Adrenal gland (tissue), 12 donors: Measurements from ENCODE around the gene KRT79. TPM values are rescaled to one million over a fixed set of nuclear protein-coding genes. Genes with fewer than 3 reads are reported as not detected.

ENCODE experiments used
- DNase-seq, 7 donors: peaks; one replicate each; pipeline ENCODE4 v3.0.0-alpha.2; 2019 to 2020
- H3K27ac ChIP-seq, 5 donors: fragments of 200-600 bp; sonication (generic) in 4 of 5; 1 replicate in 3 of 5; 2 replicates in 2 of 5; pipeline versions ENCODE4 v1.5.1 to v1.8.0; 2016 to 2020; ENCODE audit warnings: mild to moderate bottlenecking in 1 of 5
- H3K27me3 ChIP-seq: fragments of 200-600 bp; 2 replicates; pipeline ENCODE4 v1.8.0; 2021
- H3K36me3 ChIP-seq, 2 donors: fragments of 200-600 bp; replicated peaks in 1 of 2; 1 replicate in 1 of 2; 2 replicates in 1 of 2; pipeline versions ENCODE4 v1.5.1 to v1.8.0; 2018 to 2022
- H3K4me1 ChIP-seq, 2 donors: fragments of 200-600 bp; replicated peaks in 1 of 2; 1 replicate in 1 of 2; 2 replicates in 1 of 2; pipeline versions ENCODE4 v1.5.1 to v1.8.0; 2018 to 2021
- H3K4me3 ChIP-seq, 4 donors: fragments of 200-600 bp; sonication (generic) in 3 of 4; one replicate each; pipeline ENCODE4 v1.5.1; 2016 to 2018
- H3K9me3 ChIP-seq, 3 donors: fragments of 200-600 bp; sonication (generic) in 1 of 3; replicated peaks in 1 of 3; 1 replicate in 2 of 3; 2 replicates in 1 of 3; pipeline versions ENCODE4 v1.5.1 to v1.8.0; 2016 to 2021
- POLR2A ChIP-seq, 2 donors: fragments of 450-650 bp; IDR thresholded peaks; one replicate each; pipeline ENCODE4 v1.6.1; 2017; ENCODE audit warnings: antibody characterized with exemption in 2 of 2, mild to moderate bottlenecking in 2 of 2, moderate library complexity in 1 of 2
- WGBS, 4 donors: extraction: QIAGEN DNeasy Blood & Tissue Kit in 2 of 4; methylation state at CpG; one replicate each; pipeline versions ENCODE4 v1.1.5 to v1.1.7; 2013 to 2017; 5-methylcytosine and 5-hydroxymethylcytosine counted together
- intact Hi-C, 2 donors: fragments of 100-400 bp; cut with DNase I; formaldehyde crosslinking; loops; one replicate each; pipeline versions ENCODE4 v1.14.1 to v1.15.0; 2022 to 2023
- polyA plus RNA-seq, 3 donors: library from polyadenylated mRNA; stranded (reverse); fragments of 200-250 nt in 2 of 3; fragments of 350-450 nt in 1 of 3; fragmentation: Illumina TruSeq in 1 of 3; extraction: RNeasy Lipid Tissue Mini Kit (QIAGEN cat#74804) in 1 of 3; gene quantifications; one replicate each; pipeline ENCODE4 v1.2.3, GENCODE V29; 2013 to 2014
- total RNA-seq, 9 donors: library from RNA; depleted of rRNA in 4 of 9; stranded (reverse); fragments of >200 nt in 4 of 9; fragments of 120-200 nt in 1 of 9; fragmentation: NEBNext Ultra II Directional in 1 of 9; extraction: Animal tissue kit (Norgen Biotek cat#: 25700) in 1 of 9; gene quantifications; one replicate each; pipeline versions ENCODE4 v1.1.0 to v1.2.4, GENCODE V29; 2013 to 2023
- TF ChIP-seq, protein P1 (sequence below), 6 experiments: fragments of 450-650 bp in 4 of 6; fragments of 200-600 bp in 2 of 6; sonication (generic) in 1 of 6; IDR thresholded peaks; 1 replicate in 5 of 6; 2 replicates in 1 of 6; pipeline versions ENCODE4 v1.5.1 to v1.8.0; 2016 to 2021; ENCODE audit warnings: antibody characterized with exemption in 6 of 6, mild to moderate bottlenecking in 2 of 6, moderate library complexity in 1 of 6
- donor health status: healthy with polysubstance abuse.
- donor health status: Bipolar disorder and iron deficiency.
- donor health status: DM: yes; HTN: yes; CAD: no.
- donor health status: DM: no; HTN: no; CAD: no.
- donor health status: DM: no; HTN: no; CAD: no.
- donor health status: DM: yes; HTN: yes; CAD: no.

Gene KRT79
- total and polyA plus RNA-seq, 12 donors: 0.24 TPM; not detected in 11

- WGBS, 4 donors: 73 to 79% (median 75%) methylated on average over 4 to 8 of the region's 8 CpGs
- no peaks in the 10 kb centered on the region for H3K4me1 ChIP-seq
- TF ChIP-seq POLR2A (IDR thresholded peaks at IDR 0.05): no peak
- TF ChIP-seq, protein P1, sequence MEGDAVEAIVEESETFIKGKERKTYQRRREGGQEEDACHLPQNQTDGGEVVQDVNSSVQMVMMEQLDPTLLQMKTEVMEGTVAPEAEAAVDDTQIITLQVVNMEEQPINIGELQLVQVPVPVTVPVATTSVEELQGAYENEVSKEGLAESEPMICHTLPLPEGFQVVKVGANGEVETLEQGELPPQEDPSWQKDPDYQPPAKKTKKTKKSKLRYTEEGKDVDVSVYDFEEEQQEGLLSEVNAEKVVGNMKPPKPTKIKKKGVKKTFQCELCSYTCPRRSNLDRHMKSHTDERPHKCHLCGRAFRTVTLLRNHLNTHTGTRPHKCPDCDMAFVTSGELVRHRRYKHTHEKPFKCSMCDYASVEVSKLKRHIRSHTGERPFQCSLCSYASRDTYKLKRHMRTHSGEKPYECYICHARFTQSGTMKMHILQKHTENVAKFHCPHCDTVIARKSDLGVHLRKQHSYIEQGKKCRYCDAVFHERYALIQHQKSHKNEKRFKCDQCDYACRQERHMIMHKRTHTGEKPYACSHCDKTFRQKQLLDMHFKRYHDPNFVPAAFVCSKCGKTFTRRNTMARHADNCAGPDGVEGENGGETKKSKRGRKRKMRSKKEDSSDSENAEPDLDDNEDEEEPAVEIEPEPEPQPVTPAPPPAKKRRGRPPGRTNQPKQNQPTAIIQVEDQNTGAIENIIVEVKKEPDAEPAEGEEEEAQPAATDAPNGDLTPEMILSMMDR (IDR thresholded peaks at IDR 0.05): no peak
- intact Hi-C loops: no loop called here
- no peaks in the 10 kb centered on the region for H3K9me3 ChIP-seq
- H3K36me3 ChIP-seq: no peaks in the 10 kb centered on the region
- no peak overlapping the region for H3K27ac ChIP-seq
- H3K4me3 ChIP-seq: no peak overlapping the region
- peaks cover 6% of the 10 kb centered on the region for H3K27me3 ChIP-seq
- DNase-seq: no peak
Measured at GRCh38 chr12:52829986-52830770, 3.9 kb downstream of the KRT79 start.

- H3K9me3 ChIP-seq: no peaks in the 10 kb centered on the region
- H3K27me3 ChIP-seq: peaks cover 6% of the 10 kb centered on the region
- H3K4me3 ChIP-seq: no peak overlapping the region
- WGBS, 4 donors: 18 to 42% (median 30%) methylated on average over 2 of the region's 2 CpGs
- DNase-seq: no peak
- no peaks in the 10 kb centered on the region for H3K4me1 ChIP-seq
- no peak for TF ChIP-seq POLR2A (IDR thresholded peaks at IDR 0.05)
- TF ChIP-seq, protein P1 (IDR thresholded peaks at IDR 0.05): no peak
- intact Hi-C loops: no loop called here
- no peaks in the 10 kb centered on the region for H3K36me3 ChIP-seq
- no peak overlapping the region for H3K27ac ChIP-seq
Measured at GRCh38 chr12:52828591-52829021, 5.5 kb downstream of the KRT79 start.

- no peak for DNase-seq
- Histone ChIP-seq H3K27ac (no peak overlapping the region), H3K4me3 (no peak overlapping the region), H3K4me1 (no peaks in the 10 kb centered on the region), H3K36me3 (no peaks in the 10 kb centered on the region), H3K27me3 (peaks cover 6% of the 10 kb centered on the region), H3K9me3 (no peaks in the 10 kb centered on the region)
- no peak for TF ChIP-seq POLR2A (IDR thresholded peaks at IDR 0.05)
- TF ChIP-seq, protein P1 (IDR thresholded peaks at IDR 0.05): no peak
- intact Hi-C loops: no loop called here
Measured at GRCh38 chr12:52828156-52828555, 6.0 kb downstream of the KRT79 start.

GRCh38 chr12:52827499-52828090 is 6.5 kb downstream of the KRT79 start:
- DNase-seq: no peak
- Histone ChIP-seq H3K36me3 (no peaks in the 10 kb centered on the region), H3K4me1 (no peaks in the 10 kb centered on the region), H3K4me3 (no peak overlapping the region), H3K9me3 (no peaks in the 10 kb centered on the region), H3K27ac (no peak overlapping the region), H3K27me3 (peaks cover 6% of the 10 kb centered on the region)
- 75 to 84% (median 78%) methylated on average over 6 of the region's 6 CpGs for WGBS, 4 donors
- TF ChIP-seq, protein P1 (IDR thresholded peaks at IDR 0.05): no peak
- TF ChIP-seq POLR2A (IDR thresholded peaks at IDR 0.05): no peak
- intact Hi-C loops: no loop called here
